ENCODE data around the gene NRTN. TPM values are rescaled to one million over a fixed set of nuclear protein-coding genes. Genes with fewer than 3 reads are reported as not detected.

The NRTN gene
- total RNA-seq, 4 donors from 2014 or later = 1.1 to 3.8 (median 1.4) TPM

GRCh38 chr19:5786593-5787408 lies 18.1 kb upstream of the NRTN start:
- H3K36me3 ChIP-seq = peaks cover 43 to 74% (median 51%) of the 10 kb centered on the region in 3 donors
- no peak overlapping the region for H3K4me3 ChIP-seq
- intact Hi-C loops (cut with DNase I) = no loop called here
- H3K9me3 ChIP-seq = no peaks in the 10 kb centered on the region
- no peak for DNase-seq
- H3K27ac ChIP-seq = no peak overlapping the region
- WGBS, 2 donors = 85 to 86% methylated on average over 32 to 42 of the region's 44 CpGs
- H3K27me3 ChIP-seq = no peaks in the 10 kb centered on the region
- peaks cover 13 to 18% (median 15%) of the 10 kb centered on the region in 3 donors for H3K4me1 ChIP-seq
- TF ChIP-seq CTCF (IDR thresholded peaks at IDR 0.05) (no peak), POLR2A (IDR thresholded peaks at IDR 0.05) (no peak)

GRCh38 chr19:5787409-5788182 lies 17.3 kb upstream of the NRTN start:
- peaks cover 13 to 18% (median 15%) of the 10 kb centered on the region in 3 donors for H3K4me1 ChIP-seq
- H3K9me3 ChIP-seq = no peaks in the 10 kb centered on the region
- no peak overlapping the region for H3K4me3 ChIP-seq
- H3K27ac ChIP-seq = no peak overlapping the region
- DNase-seq = no peak
- 90 to 95% methylated on average over 10 to 11 of the region's 39 CpGs for WGBS, 2 donors
- TF ChIP-seq POLR2A (IDR thresholded peaks at IDR 0.05) = no peak
- TF ChIP-seq CTCF (IDR thresholded peaks at IDR 0.05) = no peak
- H3K36me3 ChIP-seq = peaks cover 43 to 74% (median 51%) of the 10 kb centered on the region in 3 donors
- intact Hi-C loops (cut with DNase I) = no loop called here
- no peaks in the 10 kb centered on the region for H3K27me3 ChIP-seq

- no peaks in the 10 kb centered on the region for H3K9me3 ChIP-seq
- WGBS, 2 donors = 92 to 96% methylated on average over 4 to 5 of the region's 5 CpGs
These were observed 16.4 kb upstream of the NRTN start for GRCh38 chr19:5788422-5788821.

GRCh38 chr19:5789351-5789761 lies 15.5 kb upstream of the NRTN start:
- intact Hi-C loops (cut with DNase I) = no loop called here
- Histone ChIP-seq H3K4me3 (peak overlapping the region in 2 of 4 donors; percentile 74 to 86), H3K4me1 (peaks cover 13 to 22% (median 15%) of the 10 kb centered on the region in 3 donors), H3K27me3 (no peaks in the 10 kb centered on the region), H3K9me3 (no peaks in the 10 kb centered on the region), H3K36me3 (peaks cover 43 to 57% (median 51%) of the 10 kb centered on the region in 3 donors), H3K27ac (peak overlapping the region in 3 of 4 donors; percentile 24 to 98 (median 97))
- TF ChIP-seq POLR2A (IDR thresholded peaks at IDR 0.05) = no peak
- TF ChIP-seq CTCF (IDR thresholded peaks at IDR 0.05) = no peak
- no peak for DNase-seq
- no CpG with 5 or more reads among the region's 39 CpGs for WGBS, 2 donors

More at GRCh38 chr19:5788422-5788821, 16.4 kb upstream of the NRTN start:
- TF ChIP-seq POLR2A (IDR thresholded peaks at IDR 0.05) (no peak), CTCF (IDR thresholded peaks at IDR 0.05) (no peak)
- intact Hi-C loops (cut with DNase I) = no loop called here
- Histone ChIP-seq H3K4me1 (peaks cover 13 to 18% (median 15%) of the 10 kb centered on the region in 3 donors), H3K4me3 (no peak overlapping the region), H3K27me3 (no peaks in the 10 kb centered on the region), H3K27ac (no peak overlapping the region), H3K36me3 (peaks cover 43 to 66% (median 51%) of the 10 kb centered on the region in 3 donors)
- no peak for DNase-seq

Measured in esophagus squamous epithelium (tissue), 5 donors.